HG03103 (cell line): ENCODE measurements around the gene BTBD8.

Source experiments
- ATAC-seq: cut with Tn5 transposase; IDR thresholded peaks from one replicate; pipeline ENCODE4 v1.9.1; 2021; ENCODE audit warnings: low read depth; ENCODE audit not compliant: unreplicated experiment

BTBD8 gene

DNA sequence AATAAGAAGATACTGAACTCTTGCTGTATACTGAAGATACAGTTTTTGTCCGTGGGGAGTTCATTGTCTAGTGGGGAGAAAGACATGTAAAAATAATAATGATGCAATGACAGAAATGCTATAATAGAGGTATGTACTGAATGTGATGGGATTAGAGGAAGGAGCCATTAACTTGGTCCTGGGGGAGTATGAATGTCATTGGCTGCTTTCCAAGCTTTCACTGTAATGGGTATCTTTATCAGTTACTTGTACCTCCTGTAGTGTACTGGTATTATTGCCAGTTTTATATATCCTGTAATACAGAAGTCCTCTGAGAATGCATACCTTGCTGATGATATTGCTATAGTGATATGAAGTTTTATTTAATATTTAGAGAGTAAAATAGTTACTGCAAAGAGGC, 7.4 kb downstream of the BTBD8 start:
- no peak for ATAC-seq

- no peak for ATAC-seq
Measured at GRCh38 chr1:92091625-92092024, 11.5 kb downstream of the BTBD8 start.

- ATAC-seq, result no peak
Measured at GRCh38 chr1:92094090-92094489, 13.9 kb downstream of the BTBD8 start.

GRCh38 chr1:92094595-92094994, 14.4 kb downstream of the BTBD8 start:
- no peak for ATAC-seq

- ATAC-seq, result no peak
Measured at GRCh38 chr1:92095874-92096273, 15.7 kb downstream of the BTBD8 start.

GRCh38 chr1:92096317-92096716, 16.2 kb downstream of the BTBD8 start:
- no peak for ATAC-seq

DNA sequence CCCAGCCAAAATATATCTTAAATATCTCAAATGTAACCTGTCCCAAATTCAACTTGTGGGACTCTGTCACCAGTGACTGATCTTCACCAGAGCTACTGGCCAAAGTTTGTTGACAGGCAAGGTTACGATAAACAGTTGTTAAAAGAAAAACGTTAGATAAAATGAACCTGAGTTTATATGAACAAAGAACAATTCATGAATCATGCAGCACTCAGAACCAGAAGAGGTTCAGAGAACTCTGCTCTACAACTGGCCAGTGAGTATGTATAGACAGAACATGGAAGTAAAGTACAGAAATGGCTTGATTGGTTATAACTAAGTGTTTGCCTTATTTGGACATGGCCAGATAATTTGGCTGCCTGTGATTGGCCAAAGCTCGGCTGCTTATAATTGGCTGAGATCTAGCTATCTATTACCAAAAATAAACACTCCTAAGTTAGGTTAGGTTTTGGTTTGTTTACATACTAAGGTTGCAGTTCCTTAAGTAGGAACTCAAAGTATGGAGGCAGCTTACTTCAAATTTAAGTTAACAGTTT, 25.5 kb downstream of the BTBD8 start:
- no peak for ATAC-seq

GRCh38 chr1:92108631-92109030, 28.5 kb downstream of the BTBD8 start:
- no peak for ATAC-seq

DNA sequence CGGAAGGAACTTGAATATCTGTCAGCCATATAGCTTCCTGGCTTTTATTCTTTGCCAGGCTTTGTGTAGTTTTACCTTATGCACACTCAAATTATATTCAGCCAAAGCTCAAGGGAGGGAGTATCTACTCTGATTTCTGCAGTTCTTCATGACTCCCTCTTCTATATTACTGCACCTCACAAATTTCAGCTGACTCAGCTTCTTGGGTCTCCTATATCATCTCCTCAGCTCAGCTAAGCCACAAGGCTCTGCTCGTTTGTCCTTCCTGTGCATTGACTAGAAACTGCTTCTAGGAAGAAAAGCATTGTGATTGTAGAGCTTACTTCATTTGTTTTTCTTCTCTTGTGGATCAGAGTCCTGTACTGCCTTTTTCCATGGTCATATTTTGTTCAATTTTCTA, 37.4 kb downstream of the BTBD8 start:
- no peak for ATAC-seq

DNA sequence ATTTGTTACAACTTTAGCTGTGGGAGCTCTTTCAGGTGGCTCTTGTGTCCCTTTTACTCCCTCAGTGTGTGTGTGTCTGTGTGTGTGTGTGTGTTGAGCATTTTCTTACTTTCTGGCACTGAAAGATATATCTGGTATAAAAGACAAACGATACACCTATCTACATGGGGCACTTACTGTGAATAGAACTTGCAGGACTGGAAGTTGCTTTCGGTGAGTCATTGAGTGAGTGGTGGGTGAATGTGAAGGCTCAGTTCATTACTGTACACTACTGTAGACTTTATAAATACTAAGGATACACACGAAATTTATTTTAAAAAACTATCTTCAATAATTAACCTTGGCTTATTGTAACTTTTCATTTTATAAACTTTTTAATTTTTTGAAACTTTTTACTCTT, 38.7 kb downstream of the BTBD8 start:
- ATAC-seq, result no peak

- no peak for ATAC-seq
Measured at GRCh38 chr1:92123868-92124267, 43.7 kb downstream of the BTBD8 start.

- no peak for ATAC-seq
Measured at GRCh38 chr1:92125204-92125603, 45.1 kb downstream of the BTBD8 start.

DNA sequence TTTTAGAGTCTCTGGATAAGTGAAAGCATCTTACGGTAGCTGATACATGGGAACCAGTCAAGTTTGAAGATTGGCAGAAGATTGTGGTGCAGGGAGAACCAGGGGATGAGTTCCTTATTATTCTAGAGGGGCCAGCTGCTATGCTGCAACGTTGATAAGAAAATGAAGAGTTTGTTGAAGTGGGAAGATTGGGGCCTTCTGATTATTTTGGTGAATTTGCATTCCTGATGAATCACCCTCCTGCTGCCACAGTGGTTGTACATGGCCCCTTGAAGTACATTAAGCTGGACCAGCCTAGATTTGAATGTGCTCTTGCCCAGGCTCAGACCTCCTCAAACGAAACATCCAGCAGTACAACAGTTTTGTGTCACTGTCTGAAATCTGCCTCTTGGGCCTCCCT, 45.9 kb downstream of the BTBD8 start:
- no peak for ATAC-seq

GRCh38 chr1:92134331-92134730, 54.2 kb downstream of the BTBD8 start:
- ATAC-seq, result no peak

DNA sequence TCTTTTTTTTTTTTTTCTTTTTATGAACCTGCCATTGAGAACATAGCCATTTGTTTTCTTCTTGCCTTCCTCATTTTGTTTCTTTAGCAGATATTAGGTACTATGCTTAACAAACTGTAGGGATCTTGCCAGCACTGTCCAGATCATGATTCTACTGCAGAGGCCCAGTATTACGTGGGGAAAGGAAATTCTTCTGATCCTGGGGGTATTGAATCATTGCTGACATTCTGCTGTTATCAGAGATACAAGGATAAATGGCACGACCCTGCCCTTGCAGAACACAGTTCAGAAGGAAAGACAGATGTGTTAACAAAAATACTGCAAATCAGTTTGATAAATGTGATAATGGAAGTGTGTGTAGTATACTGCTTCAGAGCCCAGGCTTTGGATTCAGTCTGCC, 56.2 kb downstream of the BTBD8 start:
- no peak for ATAC-seq

GRCh38 chr1:92154934-92155333, 74.8 kb downstream of the BTBD8 start:
- no peak for ATAC-seq

GRCh38 chr1:92159593-92159992, 79.4 kb downstream of the BTBD8 start:
- ATAC-seq, result no peak

GRCh38 chr1:92165389-92165788, 85.2 kb downstream of the BTBD8 start:
- ATAC-seq, result no peak

DNA sequence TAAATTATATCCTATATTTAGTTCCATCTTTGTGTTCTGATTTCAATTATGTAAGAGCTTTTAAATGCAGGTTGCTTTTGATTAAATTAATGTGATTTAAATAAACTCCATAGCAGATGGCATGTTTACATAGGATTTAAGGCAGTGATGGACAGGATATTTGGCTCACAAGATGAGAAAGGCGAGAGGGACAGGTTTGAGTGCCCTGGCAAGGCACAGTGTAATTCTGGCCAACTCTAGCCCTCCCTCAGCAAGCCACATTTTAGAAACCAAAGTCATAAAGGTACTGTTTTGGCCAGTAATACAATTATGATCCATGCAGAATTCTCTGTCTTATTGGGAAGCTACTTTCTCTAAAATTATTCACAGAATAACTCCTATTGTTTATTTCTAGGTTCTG, 87.0 kb downstream of the BTBD8 start:
- ATAC-seq, result no peak

GRCh38 chr1:92168657-92169056, 88.5 kb downstream of the BTBD8 start:
- ATAC-seq, result no peak

DNA sequence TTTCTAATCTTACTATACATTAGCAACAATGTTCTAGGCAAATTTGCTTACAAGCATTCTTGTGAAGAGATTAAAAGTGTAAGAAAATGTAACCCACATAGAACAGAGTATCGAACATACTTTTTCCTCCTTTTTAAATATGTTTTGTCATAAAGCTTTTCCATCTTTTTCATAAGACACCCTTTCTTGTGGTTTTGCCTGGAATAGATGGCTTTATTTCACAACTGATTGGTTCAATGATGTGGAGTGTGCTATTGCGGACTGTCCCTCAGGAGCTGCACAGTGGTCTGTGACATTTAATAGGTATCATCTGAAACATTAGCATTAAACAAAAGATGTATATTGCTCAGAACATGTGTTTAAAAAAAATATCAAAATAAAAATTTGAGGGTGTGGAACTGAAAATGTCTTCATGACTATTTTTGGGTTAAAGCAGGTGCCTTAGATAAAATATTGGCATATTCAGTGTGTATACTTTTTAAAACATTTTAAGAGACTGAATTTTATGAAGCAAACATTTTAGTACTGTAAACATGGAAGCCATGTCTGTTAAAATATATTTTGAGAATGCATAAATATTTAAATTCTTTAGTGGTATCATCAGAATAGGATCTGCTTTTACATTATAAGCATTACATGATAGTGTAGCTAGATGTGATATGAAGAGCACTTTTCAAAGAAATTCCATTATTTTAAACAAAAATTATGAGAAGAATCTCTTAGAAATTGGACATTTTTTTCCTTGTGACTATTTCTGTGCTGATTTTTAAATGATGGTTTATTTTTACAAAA, 89.3 kb downstream of the BTBD8 start:
- no peak for ATAC-seq

DNA sequence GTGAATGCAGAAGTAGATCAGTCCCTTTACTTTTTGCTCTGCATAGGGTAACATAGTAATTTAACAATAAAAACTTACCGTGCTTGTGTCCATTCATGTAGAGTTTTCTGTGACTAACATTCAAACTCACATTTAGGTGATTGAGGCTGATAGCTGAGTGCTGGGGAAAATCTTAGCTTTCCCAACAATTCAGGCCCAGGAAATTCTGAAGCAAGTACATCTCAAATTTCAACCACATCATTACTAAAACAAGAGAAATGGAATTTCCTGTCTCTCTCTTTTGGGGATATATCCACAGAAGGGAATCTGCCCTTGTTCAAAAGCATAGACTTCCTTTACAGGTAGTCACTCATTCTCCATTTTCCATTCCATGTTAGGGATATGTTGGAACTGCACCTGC, 104.5 kb downstream of the BTBD8 start:
- no peak for ATAC-seq

DNA sequence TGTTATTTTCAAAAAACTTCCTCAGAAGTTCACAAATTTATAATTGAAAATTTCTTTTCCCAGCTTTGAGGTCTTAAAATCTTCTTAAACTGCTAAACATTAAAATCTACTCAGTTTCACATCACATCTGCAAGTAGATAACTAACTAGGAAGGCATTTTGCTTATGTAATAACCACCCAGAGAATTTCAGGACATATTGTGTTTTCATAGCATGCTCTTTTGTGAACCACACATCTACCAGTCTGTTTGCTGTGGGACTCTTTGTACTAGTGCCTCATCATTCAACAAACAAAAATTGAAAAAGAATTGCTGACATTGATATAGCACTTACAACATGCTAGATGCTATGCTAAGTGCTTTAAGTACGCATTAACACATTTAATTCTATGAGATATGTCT, 105.9 kb downstream of the BTBD8 start:
- no peak for ATAC-seq
